Measurements from ENCODE around the gene PLA2G6. TPM values are rescaled to one million over a fixed set of nuclear protein-coding genes. Genes with fewer than 3 reads are reported as not detected.

Gene PLA2G6
- total RNA-seq, 1 donor, result 10.8 TPM

DNA sequence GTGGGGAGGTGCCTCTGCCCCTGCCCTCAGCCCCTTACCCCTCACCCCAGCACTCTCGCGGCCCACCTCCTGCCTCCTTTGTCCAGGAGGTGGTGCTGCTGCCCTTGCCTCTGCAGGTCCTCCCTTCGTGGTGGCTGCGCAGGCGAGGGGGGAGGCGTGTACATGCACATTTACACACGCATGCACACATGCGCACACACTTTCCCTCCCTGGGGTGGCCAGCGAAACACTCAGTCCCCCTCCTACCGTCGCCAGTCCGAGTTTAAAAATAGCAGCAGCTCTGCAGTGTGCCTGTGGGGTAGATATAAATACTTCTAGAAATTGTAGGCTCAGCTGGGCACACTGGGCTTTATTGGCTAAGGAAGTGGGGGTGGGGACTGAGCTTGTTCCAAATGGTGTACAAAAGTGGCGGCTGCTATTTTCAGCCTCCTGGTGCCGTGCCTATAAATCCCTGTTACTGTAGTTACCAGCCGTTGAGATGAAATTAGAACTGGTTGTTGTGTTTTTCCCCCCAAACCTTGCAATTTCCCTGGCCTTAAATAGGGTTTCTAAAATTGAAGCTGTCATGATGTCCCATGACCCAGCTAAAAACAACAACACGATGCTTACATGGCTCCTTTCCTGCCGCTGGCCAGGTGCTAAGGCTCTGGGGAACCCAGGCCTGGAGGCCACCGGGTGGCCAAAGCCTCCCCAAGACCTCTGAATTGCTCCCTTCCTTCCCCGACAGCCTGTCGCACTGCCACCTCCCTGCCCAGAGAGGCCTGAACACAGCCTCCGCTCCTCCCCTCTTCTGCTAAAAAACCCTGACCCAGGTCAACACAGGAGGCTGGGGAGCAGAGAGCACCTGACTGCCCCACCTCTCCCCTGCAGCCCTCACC lies 112.0 kb downstream of the PLA2G6 start:
- no peak overlapping the region for H3K4me3 ChIP-seq (ENCODE audit: low read depth, low read length)
- TF ChIP-seq, protein P1, sequence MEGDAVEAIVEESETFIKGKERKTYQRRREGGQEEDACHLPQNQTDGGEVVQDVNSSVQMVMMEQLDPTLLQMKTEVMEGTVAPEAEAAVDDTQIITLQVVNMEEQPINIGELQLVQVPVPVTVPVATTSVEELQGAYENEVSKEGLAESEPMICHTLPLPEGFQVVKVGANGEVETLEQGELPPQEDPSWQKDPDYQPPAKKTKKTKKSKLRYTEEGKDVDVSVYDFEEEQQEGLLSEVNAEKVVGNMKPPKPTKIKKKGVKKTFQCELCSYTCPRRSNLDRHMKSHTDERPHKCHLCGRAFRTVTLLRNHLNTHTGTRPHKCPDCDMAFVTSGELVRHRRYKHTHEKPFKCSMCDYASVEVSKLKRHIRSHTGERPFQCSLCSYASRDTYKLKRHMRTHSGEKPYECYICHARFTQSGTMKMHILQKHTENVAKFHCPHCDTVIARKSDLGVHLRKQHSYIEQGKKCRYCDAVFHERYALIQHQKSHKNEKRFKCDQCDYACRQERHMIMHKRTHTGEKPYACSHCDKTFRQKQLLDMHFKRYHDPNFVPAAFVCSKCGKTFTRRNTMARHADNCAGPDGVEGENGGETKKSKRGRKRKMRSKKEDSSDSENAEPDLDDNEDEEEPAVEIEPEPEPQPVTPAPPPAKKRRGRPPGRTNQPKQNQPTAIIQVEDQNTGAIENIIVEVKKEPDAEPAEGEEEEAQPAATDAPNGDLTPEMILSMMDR (IDR thresholded peaks at IDR 0.05; ENCODE audit: insufficient read depth, low read depth, low read length), result peak; percentile 59
- peak; percentile 49 for DNase-seq (ENCODE audit: low read depth)

DNA sequence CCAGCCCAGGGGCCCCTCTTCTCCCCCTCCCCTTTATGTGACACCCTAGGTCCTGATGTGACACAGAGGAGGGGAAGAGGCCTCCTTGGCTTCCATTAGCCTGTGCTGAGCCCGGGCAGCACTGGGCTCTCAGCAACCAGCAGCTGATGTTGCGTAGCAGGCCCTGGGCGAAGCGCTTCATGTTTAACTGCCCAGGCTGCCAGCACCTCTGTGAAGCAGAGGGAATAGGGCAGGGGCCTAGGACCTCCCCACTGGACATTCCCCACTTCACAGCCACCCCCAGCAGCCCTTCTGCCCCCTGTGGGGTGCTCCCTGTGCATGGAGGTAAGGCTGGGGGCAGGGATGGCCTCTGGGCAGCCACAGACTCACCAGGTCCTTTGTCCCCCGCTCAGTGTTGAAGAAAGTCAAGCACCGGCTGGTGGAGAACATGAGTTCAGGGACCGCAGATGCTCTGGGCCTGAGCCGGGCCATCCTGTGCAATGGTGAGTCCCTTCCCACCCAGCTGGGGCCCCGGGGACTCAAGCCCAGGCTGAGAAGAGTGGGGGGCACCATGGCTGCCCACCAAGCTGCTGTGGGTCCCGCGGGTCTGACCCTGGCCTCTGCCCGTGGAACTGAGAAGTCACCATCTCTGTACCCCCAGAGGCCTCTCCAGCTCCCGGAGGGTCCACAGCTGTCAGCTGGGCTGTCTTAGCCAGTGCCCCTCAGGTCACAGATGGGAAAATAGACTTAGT lies 112.8 kb downstream of the PLA2G6 start:
- no peak for DNase-seq (ENCODE audit: low read depth)
- TF ChIP-seq, protein P1 (IDR thresholded peaks at IDR 0.05; ENCODE audit: insufficient read depth, low read depth, low read length), result no peak
- no peak overlapping the region for H3K4me3 ChIP-seq (ENCODE audit: low read depth, low read length)

- DNase-seq (ENCODE audit: low read depth), result no peak
- TF ChIP-seq, protein P1 (IDR thresholded peaks at IDR 0.05; ENCODE audit: insufficient read depth, low read depth, low read length), result no peak
- H3K4me3 ChIP-seq (ENCODE audit: low read depth, low read length), result no peak overlapping the region
These were observed 113.8 kb downstream of the PLA2G6 start for GRCh38 chr22:38067761-38068360.

DNA sequence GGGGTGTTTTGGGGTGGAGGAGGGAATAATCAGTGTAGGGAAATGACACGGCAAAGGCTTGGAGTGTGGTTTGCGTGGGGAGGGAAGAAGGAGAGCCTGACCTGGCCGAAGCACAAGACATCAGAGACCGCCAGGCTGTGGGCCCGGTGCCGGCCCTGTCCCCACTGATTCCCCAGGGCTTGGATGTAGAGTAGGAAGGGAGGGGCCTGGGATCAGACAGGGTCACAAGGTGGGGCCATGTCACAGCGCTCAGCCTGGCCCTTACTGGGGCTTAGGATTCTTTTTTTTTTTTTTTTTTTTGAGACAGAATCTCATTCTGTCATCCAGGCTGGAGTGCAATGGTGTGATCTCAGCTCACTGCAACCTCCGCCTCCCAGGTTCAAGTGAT lies 114.6 kb downstream of the PLA2G6 start:
- DNase-seq (ENCODE audit: low read depth), result no peak
- H3K4me3 ChIP-seq (ENCODE audit: low read depth, low read length), result no peak overlapping the region
- TF ChIP-seq, protein P1 (IDR thresholded peaks at IDR 0.05; ENCODE audit: insufficient read depth, low read depth, low read length), result no peak

DNA sequence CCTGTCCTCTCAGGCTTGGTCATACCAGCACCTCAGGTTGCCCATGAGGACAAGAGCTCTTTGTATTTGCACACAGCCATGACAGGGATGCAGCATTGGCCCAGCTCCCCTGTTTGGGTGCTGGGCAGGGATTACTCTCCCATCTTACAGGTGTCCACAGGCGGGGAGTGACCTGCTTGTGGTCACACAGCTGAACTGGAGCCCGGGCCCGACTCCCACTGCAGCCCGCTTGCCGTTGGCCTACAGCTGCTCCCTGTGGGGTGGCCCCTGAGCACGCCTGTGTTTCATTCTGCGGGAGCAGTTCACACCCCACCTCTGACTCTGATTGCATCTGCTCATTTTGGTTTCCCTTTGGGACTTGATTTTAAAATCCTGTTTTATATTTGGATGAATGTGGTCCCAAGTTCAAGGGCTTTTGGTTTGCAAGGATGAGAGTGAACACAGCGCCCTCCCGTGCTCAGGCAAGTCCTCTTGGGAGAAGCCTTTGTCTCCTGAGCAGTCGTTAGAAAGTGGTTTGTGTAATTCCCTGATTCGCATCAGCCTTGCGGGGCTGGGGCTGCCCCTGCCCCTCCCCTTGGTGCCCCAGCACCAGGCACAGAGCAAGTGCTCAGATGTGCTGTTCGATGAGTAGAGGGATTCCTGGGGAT lies 115.1 kb downstream of the PLA2G6 start:
- DNase-seq (ENCODE audit: low read depth), result no peak
- TF ChIP-seq, protein P1 (IDR thresholded peaks at IDR 0.05; ENCODE audit: insufficient read depth, low read depth, low read length), result no peak
- no peak overlapping the region for H3K4me3 ChIP-seq (ENCODE audit: low read depth, low read length)

DNA sequence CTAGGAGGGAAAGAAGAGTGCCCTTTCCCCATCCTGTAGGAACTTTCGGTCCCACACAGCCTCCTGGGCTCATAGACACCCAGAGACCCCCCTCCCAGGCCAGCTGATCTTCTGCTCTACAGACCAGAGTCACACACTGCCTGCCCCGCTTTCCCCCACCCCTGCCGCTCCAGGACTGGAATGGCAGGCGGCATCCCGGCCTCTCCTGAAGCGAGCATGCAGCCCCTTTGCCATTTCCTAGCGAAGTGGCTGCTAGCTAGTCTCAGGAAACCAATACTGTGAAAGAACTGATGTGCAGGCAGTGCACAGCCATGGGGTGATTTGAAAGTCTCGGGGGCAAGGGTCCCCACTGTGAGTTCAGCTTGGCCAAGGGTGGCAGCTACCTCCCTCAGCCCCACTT lies 116.1 kb downstream of the PLA2G6 start:
- DNase-seq (ENCODE audit: low read depth), result no peak
- H3K4me3 ChIP-seq (ENCODE audit: low read depth, low read length), result no peak overlapping the region
- TF ChIP-seq, protein P1 (IDR thresholded peaks at IDR 0.05; ENCODE audit: insufficient read depth, low read depth, low read length), result no peak

Data from fibroblast of villous mesenchyme (primary cell).